ENCODE measurements around the gene CEP104. TPM values are rescaled to one million over a fixed set of nuclear protein-coding genes. Genes with fewer than 3 reads are reported as not detected.

The CEP104 gene
- total RNA-seq, 3 donors from 2014 or later = 24.0 to 33.8 (median 30.5) TPM

DNA sequence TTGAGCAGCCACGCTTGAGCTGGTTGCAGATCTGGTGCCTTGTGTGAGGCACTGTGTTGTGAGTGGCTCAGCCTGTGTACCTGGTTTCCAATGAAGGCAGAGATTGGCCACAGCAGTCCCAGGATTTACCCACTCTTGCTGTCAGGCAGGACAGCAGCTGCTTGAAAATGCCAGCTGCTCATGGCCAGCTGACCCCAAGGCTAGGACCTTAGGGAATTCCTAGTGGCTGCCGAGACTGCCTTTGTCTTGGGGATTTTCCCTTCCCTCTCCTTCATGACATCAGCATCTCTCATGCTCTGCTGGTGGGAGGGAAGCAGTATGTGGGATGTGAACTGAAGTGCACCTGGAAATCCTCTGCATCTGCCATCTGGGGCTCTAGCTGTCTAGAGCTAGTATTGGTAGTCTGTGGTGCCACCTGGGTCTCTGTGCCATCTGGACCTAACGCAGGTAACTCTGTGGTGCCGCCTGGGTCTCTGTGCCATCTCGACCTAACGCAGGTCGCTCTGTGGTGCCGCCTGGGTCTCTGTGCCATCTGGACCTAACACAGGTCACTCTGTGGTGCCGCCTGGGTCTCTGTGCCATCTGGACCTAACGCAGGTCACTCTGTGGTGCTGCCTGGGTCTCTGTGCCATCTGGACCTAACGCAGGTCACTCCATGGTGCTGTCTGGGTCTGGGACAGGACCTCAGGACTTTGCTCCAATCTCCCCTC, 56.9 kb downstream of the CEP104 start:
- Histone ChIP-seq H3K4me3 (no peak overlapping the region), H3K27ac (no peak overlapping the region), H3K27me3 (peaks cover 0 to 8% of the 10 kb centered on the region in 2 donors), H3K36me3 (no peaks in the 10 kb centered on the region), H3K9me3 (no peaks in the 10 kb centered on the region), H3K4me1 (peaks cover 4 to 6% of the 10 kb centered on the region in 2 donors)
- DNase-seq (ENCODE audit: low spot score in 2 of 2) = no peak
- TF ChIP-seq POLR2AphosphoS5 (IDR thresholded peaks at IDR 0.05) (no peak), POLR2A (IDR thresholded peaks at IDR 0.05) (no peak)
- TF ChIP-seq, protein P1, sequence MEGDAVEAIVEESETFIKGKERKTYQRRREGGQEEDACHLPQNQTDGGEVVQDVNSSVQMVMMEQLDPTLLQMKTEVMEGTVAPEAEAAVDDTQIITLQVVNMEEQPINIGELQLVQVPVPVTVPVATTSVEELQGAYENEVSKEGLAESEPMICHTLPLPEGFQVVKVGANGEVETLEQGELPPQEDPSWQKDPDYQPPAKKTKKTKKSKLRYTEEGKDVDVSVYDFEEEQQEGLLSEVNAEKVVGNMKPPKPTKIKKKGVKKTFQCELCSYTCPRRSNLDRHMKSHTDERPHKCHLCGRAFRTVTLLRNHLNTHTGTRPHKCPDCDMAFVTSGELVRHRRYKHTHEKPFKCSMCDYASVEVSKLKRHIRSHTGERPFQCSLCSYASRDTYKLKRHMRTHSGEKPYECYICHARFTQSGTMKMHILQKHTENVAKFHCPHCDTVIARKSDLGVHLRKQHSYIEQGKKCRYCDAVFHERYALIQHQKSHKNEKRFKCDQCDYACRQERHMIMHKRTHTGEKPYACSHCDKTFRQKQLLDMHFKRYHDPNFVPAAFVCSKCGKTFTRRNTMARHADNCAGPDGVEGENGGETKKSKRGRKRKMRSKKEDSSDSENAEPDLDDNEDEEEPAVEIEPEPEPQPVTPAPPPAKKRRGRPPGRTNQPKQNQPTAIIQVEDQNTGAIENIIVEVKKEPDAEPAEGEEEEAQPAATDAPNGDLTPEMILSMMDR (IDR thresholded peaks at IDR 0.05) = no peak
- intact Hi-C loops (cut with DNase I; ENCODE audit: low total_unique reads) = no loop called here

DNA sequence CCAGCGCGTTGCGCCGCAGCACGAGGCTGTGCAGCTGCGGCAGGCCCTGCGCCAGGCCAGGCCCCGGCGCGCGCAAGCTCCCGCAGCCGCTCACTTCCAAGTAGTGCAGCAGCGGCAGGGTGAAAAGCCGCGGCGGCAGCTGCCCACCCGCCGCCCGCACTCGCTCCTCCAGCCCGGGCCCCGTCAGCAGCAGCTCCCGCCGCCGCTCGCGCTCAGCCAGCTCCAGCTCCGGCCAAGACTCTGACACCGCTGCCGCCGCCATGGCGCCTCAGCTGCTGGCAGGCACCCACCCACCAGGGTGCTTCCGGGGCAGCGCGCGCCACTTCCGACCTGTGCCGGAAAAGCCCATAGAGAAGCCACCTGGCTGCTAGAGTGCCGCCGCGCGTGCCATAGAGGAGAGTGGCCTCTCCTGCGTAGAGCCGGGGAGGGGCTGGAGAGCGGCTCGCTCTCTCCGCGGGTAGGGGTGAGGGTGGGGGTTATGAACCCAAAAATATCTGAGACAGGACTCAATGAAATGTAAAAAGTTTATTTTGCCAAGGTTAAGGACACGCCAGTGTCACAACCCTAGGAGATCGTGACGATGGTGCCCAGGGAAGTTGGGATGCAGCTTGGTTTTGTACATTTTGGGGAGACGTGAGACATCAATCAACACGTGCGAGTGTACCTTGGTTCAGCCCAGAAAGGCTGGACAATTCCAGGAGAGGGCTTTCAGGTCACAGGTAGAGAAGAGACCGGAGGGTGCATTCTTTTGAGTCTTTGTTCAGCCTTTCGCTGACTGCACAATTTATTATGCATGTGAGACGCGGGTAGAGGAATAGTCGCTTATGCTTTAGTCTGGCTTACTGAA, 60.6 kb downstream of the CEP104 start, which contains the start of gene LRRC47:
TSS of gene LRRC47 (minus strand) at position 284 of the 847 bp plus-strand sequence. CDS start at position 262, 22 bp downstream.
- H3K27me3 ChIP-seq = no peaks in the 10 kb centered on the region
- intact Hi-C loops (cut with DNase I; ENCODE audit: low total_unique reads) = no loop called here
- peak within 1 kb of the TSS; percentile 78 to 99 (median 99) for H3K4me3 ChIP-seq
- peak within 1 kb of the TSS; percentile 54 to 64 for H3K27ac ChIP-seq
- H3K36me3 ChIP-seq = no peaks in the 10 kb centered on the region
- H3K9me3 ChIP-seq = no peaks in the 10 kb centered on the region
- H3K4me1 ChIP-seq = peaks cover 11 to 19% of the 10 kb centered on the region in 2 donors
- DNase-seq (ENCODE audit: low spot score in 2 of 2) = peak; percentile 89 to 92
- TF ChIP-seq, protein P1 (IDR thresholded peaks at IDR 0.05) = no peak
- peak; percentile 74 to 79 (median 78) for TF ChIP-seq POLR2AphosphoS5 (IDR thresholded peaks at IDR 0.05)
- no peak for TF ChIP-seq POLR2A (IDR thresholded peaks at IDR 0.05)

DNA sequence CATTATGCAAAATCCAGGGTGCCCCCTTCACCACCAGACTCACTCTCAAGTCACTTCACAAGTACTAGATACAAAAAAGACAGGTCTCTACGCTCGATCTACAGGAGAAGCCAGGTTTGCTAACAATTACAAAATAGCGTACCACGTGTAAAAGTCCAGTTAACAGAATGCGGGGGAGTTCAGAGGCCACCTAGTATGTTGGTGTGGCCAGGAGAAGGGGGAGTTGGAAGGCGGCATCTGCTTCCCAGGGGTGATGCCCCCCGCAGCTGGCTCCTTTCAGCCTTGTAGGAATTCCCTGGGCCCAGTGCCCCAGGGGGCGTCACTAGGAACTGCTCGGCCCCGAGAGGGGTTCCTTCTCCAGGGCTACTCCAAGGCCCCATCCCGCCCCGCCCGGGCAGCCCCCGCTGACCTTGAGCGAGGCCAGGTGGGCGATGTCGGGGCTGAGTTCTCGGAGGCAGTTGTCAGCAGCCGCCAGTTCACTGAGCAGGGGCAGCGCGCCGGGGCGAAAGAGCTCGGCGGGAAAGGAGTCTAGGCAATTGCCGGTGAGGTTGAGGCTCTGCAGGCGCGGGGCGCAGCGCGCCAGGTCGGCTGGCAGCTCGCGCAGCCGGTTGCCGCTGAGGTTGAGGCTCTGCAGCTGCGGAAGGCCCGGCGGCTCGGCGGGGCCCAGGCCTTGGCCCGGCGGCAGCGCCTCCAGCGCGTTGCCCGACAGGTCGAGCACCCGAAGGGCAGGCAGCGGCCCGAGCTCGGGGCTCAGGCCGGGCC, 61.4 kb downstream of the CEP104 start:
- H3K27ac ChIP-seq = peak overlapping the region; percentile 54 to 64
- no peaks in the 10 kb centered on the region for H3K27me3 ChIP-seq
- intact Hi-C loops (cut with DNase I; ENCODE audit: low total_unique reads) = no loop called here
- H3K9me3 ChIP-seq = no peaks in the 10 kb centered on the region
- H3K36me3 ChIP-seq = no peaks in the 10 kb centered on the region
- peak overlapping the region; percentile 78 to 99 (median 99) for H3K4me3 ChIP-seq
- no peak for DNase-seq (ENCODE audit: low spot score in 2 of 2)
- H3K4me1 ChIP-seq = peaks cover 11 to 19% of the 10 kb centered on the region in 2 donors
- no peak for TF ChIP-seq POLR2A (IDR thresholded peaks at IDR 0.05)
- TF ChIP-seq, protein P1 (IDR thresholded peaks at IDR 0.05) = no peak
- no peak for TF ChIP-seq POLR2AphosphoS5 (IDR thresholded peaks at IDR 0.05)

DNA sequence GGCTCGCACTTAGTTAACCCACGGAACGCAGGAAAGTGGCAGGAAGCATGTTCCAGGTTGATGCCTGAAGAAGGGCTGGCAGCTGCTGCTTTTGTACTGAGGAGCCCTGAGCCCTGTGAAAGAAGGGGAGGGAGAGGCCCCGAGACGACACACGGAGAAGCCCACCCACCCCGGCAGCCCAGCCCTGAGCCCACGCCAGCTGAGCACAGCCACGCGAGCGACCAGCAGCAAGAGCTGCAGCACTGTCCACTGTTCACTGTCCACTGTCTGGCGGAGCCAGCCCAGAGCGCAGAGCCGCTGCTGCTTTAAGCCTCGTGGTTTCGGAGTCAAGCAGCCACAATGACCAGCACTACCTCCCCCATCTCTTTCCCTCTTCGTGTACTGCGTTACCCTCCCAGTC, 66.1 kb downstream of the CEP104 start:
- no peaks in the 10 kb centered on the region for H3K27me3 ChIP-seq
- DNase-seq (ENCODE audit: low spot score in 2 of 2) = no peak
- H3K27ac ChIP-seq = no peak overlapping the region
- no peak overlapping the region for H3K4me3 ChIP-seq
- no peaks in the 10 kb centered on the region for H3K9me3 ChIP-seq
- intact Hi-C loops (cut with DNase I; ENCODE audit: low total_unique reads) = no loop called here
- TF ChIP-seq, protein P1 (IDR thresholded peaks at IDR 0.05) = no peak
- no peak for TF ChIP-seq POLR2AphosphoS5 (IDR thresholded peaks at IDR 0.05)
- no peak for TF ChIP-seq POLR2A (IDR thresholded peaks at IDR 0.05)
- H3K4me1 ChIP-seq = peaks cover 11 to 24% of the 10 kb centered on the region in 2 donors
- H3K36me3 ChIP-seq = peaks cover 5% of the 10 kb centered on the region
